Epithelial cell of esophagus (primary cell): ENCODE data around the gene FNDC11.

ENCODE experiments used
- DNase-seq: peaks from one replicate; pipeline ENCODE4 v3.0.0; 2010; ENCODE audit warnings: low read depth
- H3K4me3 ChIP-seq: 2 replicates; pipeline ENCODE4 v1.5.1; 2011; ENCODE audit warnings: mild to moderate bottlenecking, low read length, control low read depth
- TF ChIP-seq, protein P1 (sequence below): IDR thresholded peaks from 2 replicates; pipeline ENCODE4 v1.5.1; 2011; ENCODE audit warnings: low read depth, mild to moderate bottlenecking, low read length, control low read depth, inconsistent platforms; ENCODE audit not compliant: insufficient read depth; ENCODE audit errors: missing control alignments

FNDC11 gene

DNA sequence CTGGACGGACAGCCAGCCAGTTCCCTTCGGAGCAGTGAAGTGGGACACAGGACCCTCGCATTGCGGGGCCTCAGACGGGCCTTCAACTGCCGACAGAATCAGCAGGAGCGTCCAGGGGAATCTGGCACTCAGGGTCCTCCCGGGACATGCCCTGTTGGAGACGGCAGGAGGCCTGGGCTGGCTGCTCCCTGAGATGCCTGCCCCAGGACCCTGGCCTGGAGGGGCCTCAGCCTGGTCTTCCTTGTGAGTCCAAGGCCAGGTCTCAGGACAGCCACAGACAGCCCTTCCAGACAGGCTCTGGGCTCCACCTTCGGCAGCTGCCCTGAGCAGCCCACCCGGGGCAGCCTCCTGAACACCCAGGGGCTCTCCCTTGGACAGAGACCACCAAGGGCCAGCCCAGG, 34.7 kb downstream of the FNDC11 start:
- TF ChIP-seq, protein P1, sequence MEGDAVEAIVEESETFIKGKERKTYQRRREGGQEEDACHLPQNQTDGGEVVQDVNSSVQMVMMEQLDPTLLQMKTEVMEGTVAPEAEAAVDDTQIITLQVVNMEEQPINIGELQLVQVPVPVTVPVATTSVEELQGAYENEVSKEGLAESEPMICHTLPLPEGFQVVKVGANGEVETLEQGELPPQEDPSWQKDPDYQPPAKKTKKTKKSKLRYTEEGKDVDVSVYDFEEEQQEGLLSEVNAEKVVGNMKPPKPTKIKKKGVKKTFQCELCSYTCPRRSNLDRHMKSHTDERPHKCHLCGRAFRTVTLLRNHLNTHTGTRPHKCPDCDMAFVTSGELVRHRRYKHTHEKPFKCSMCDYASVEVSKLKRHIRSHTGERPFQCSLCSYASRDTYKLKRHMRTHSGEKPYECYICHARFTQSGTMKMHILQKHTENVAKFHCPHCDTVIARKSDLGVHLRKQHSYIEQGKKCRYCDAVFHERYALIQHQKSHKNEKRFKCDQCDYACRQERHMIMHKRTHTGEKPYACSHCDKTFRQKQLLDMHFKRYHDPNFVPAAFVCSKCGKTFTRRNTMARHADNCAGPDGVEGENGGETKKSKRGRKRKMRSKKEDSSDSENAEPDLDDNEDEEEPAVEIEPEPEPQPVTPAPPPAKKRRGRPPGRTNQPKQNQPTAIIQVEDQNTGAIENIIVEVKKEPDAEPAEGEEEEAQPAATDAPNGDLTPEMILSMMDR: no peak
- DNase-seq: no peak
- H3K4me3 ChIP-seq: no peak overlapping the region

DNA sequence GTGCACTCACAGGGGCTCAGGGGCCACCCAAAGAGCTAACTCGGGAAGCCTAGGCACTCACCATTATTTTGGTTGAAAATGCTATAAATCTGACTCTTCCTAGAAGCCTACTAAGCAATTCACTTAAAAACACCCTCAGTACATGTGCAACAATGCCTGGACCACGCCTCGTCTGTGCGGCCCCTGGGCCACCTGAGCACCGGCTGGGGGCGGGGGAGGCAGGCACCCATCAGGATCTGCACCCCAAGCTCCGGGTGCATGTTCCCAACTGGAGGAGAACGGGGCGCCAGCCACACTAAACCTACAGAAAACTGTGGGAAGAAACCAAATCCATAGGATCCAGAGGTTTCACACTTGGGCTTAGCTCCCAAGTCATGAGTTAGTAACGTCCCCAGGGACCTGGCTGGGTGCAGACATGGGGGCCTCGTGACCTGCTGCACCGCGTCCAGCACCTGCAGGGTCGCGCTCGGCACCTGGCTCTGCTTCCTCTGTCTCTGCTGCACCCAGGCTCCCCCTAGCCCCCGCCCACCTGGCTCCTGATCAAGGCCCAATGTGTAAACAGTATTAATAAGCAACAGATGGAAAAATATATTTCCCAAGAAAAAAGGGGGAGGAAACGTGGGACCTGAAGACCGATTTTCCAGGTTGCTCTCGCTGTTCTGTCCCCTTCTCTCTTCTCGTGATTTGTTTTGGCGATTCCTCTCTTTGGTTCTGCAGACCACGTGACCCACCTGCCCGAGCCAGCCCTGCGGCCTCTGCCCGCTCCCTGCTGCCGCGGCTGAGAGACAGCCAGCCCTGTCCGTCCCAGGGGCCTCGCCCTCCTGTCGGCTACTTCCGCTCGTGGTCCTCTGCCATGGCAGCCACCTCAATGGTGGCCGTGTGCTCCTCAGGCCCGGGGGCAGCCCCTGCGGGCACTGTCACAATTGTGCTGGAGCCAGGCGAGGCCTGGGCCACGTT, 35.6 kb downstream of the FNDC11 start:
- TF ChIP-seq, protein P1: no peak
- no peak overlapping the region for H3K4me3 ChIP-seq
- no peak for DNase-seq

GRCh38 chr20:63590218-63591146, 36.5 kb downstream of the FNDC11 start:
- no peak overlapping the region for H3K4me3 ChIP-seq
- no peak for DNase-seq
- TF ChIP-seq, protein P1: no peak

GRCh38 chr20:63591147-63591533, 37.2 kb downstream of the FNDC11 start:
- TF ChIP-seq, protein P1: no peak
- no peak overlapping the region for H3K4me3 ChIP-seq
- no peak for DNase-seq

DNA sequence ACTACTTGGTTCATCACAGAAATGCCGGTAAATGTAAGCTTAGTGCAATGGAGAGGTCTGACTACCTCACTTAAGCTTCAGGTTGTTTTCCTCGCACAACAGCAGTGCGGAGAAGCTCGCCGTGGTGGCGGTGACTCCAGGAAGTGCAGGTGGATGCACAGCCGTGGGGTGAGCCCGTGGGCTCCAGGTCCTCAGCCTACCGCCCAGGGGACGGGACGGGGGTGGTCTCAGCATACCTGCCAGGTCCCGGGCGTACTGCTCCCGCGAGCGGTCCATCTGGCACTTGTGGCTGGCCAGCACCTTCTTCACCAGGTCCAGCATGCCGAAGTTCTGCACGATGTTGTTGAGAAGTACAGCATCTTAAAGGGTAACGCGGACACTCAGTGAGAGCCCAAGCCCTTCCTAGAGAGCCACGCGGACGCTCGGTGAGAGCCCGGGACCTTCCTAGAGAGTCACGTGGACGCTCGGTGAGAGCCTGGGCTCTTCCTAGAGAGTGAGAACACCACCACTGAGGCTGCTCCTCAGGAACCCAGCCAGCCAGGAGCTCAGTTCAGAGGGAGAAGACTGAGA, 37.9 kb downstream of the FNDC11 start:
- no peak for DNase-seq
- no peak overlapping the region for H3K4me3 ChIP-seq
- TF ChIP-seq, protein P1: no peak

GRCh38 chr20:63592661-63593060, 38.7 kb downstream of the FNDC11 start:
- TF ChIP-seq, protein P1: no peak
- no peak for DNase-seq
- H3K4me3 ChIP-seq: no peak overlapping the region
